HCT116 (cell line): Measurements from ENCODE around the gene PWWP2B. TPM values are rescaled to one million over a fixed set of nuclear protein-coding genes. Genes with fewer than 3 reads are reported as not detected.

ENCODE experiments used
- ATAC-seq: fragments of 200-7000 bp; cut with Tn5 transposase; 2 replicates; pipeline ENCODE4 v1.9.1; 2020; ENCODE audit warnings: mild to moderate bottlenecking, moderate library complexity
- BruUV-seq: library from RNA; stranded (reverse); fragments of 400-500 nt; replicated peaks from 2 replicates; lab custom pipeline; 2021; lab: Mats Ljungman, UMichigan
- CTCF ChIA-PET: fragments of 300-600 bp; sonication (Branson Sonifier 250); formaldehyde crosslinking; loops from one replicate; lab custom pipeline; 2021; ENCODE audit warnings: antibody characterized with exemption; lab: Charles Lee
- POLR2A ChIA-PET: fragments of 300-600, 350-600 bp; sonication (Branson Sonifier 250); formaldehyde crosslinking; loops from one replicate; lab custom pipeline; 2021; ENCODE audit warnings: antibody characterized with exemption; lab: Charles Lee
- RAD21 ChIA-PET, 2 experiments: fragments of 300-600 bp; sonication (Branson Sonifier 250); formaldehyde crosslinking; loops; one replicate each; lab custom pipeline; 2023; ENCODE audit warnings: low total read pairs in 2 of 2; ENCODE audit not compliant: uncharacterized antibody in 2 of 2, unreplicated experiment in 2 of 2, low non-redundant PET in 1 of 2; lab: Charles Lee
- DNase-seq: peaks from one replicate; pipeline ENCODE4 v3.0.0-alpha.2; 2010; ENCODE audit warnings: low read depth, low spot score
- H2AFZ ChIP-seq: fragments of 200-600 bp; shearing (Covaris generic), sonication (generic); 2 replicates; pipeline ENCODE4 v1.6.1; 2017; ENCODE audit warnings: low read depth, mixed run types, mixed read lengths, antibody characterized with exemption, low read length; ENCODE audit not compliant: poor library complexity, severe bottlenecking
- H3K27ac ChIP-seq: 2 replicates; pipeline ENCODE4 v1.5.1; 2012; ENCODE audit warnings: low read depth, low read length
- H3K27me3 ChIP-seq: fragments of 200-600 bp; sonication (generic); 2 replicates; pipeline ENCODE4 v1.6.1; 2016; ENCODE audit warnings: mixed run types, low read length, mixed read lengths; ENCODE audit not compliant: insufficient read depth
- H3K36me3 ChIP-seq, 2 experiments: fragments of 200-500 bp in 1 of 2; fragments of 200-600 bp in 1 of 2; sonication (Bioruptor generic) in 1 of 2; sonication (generic) in 1 of 2; 2 replicates each; pipeline versions ENCODE4 v1.5.1 to v1.6.1; 2014 to 2016; ENCODE audit warnings: low read length in 2 of 2, inconsistent platforms in 1 of 2, mixed read lengths in 1 of 2, mixed run types in 1 of 2; ENCODE audit not compliant: insufficient read depth in 2 of 2, control insufficient read depth in 1 of 2
- H3K4me1 ChIP-seq, 2 experiments: fragments of 200-600 bp in 1 of 2; sonication (generic) in 1 of 2; 2 replicates each; pipeline versions ENCODE4 v1.5.1 to v1.6.1; 2012 to 2017; ENCODE audit warnings: low read length in 2 of 2, inconsistent platforms in 1 of 2, mild to moderate bottlenecking in 1 of 2, mixed read lengths in 1 of 2, mixed run types in 1 of 2, moderate library complexity in 1 of 2; ENCODE audit not compliant: insufficient read depth in 2 of 2, control insufficient read depth in 1 of 2
- H3K4me2 ChIP-seq: fragments of 200-600 bp; sonication (generic); 2 replicates; pipeline ENCODE4 v1.6.1; 2017; ENCODE audit warnings: mixed run types, low read length, mixed read lengths
- H3K4me3 ChIP-seq, 2 experiments: fragments of 200-600 bp in 1 of 2; sonication (generic) in 1 of 2; replicated peaks in 1 of 2; 2 replicates each; pipeline ENCODE4 v1.5.1; 2011 to 2016; ENCODE audit warnings: low read length in 2 of 2, control low read depth in 1 of 2, low read depth in 1 of 2, mild to moderate bottlenecking in 1 of 2, mixed read lengths in 1 of 2, mixed run types in 1 of 2
- H3K79me2 ChIP-seq: fragments of 200-600 bp; sonication (generic); 2 replicates; pipeline ENCODE4 v1.6.1; 2017; ENCODE audit warnings: mild to moderate bottlenecking, mixed run types, low read length, moderate library complexity, mixed read lengths; ENCODE audit not compliant: insufficient read depth
- H3K9ac ChIP-seq: fragments of 200-600 bp; sonication (generic); 2 replicates; pipeline ENCODE4 v1.6.1; 2016; ENCODE audit warnings: low read length, mixed read lengths
- H3K9me2 ChIP-seq: fragments of 200-600 bp; sonication (generic), shearing (Covaris generic); 2 replicates; pipeline ENCODE4 v1.6.1; 2017; ENCODE audit warnings: mixed run types, mild to moderate bottlenecking, moderate library complexity; ENCODE audit not compliant: insufficient read depth
- H3K9me3 ChIP-seq, 2 experiments: fragments of 200-500 bp in 1 of 2; fragments of 200-600 bp in 1 of 2; sonication (Bioruptor generic) in 1 of 2; sonication (generic) in 1 of 2; 2 replicates each; pipeline ENCODE4 v1.6.1; 2014 to 2017; ENCODE audit warnings: low read length in 2 of 2, mixed read lengths in 2 of 2, inconsistent platforms in 1 of 2, low read depth in 1 of 2, mild to moderate bottlenecking in 1 of 2, mixed run types in 1 of 2, moderate library complexity in 1 of 2; ENCODE audit not compliant: control insufficient read depth in 1 of 2, insufficient read depth in 1 of 2
- H4K20me1 ChIP-seq: fragments of 200-600 bp; sonication (generic), shearing (Covaris generic); 2 replicates; pipeline ENCODE4 v1.6.1; 2017; ENCODE audit warnings: mixed run types, mild to moderate bottlenecking, moderate library complexity; ENCODE audit not compliant: insufficient read depth
- CTCF ChIP-seq, 3 experiments: fragments of 200-600 bp in 1 of 3; sonication (generic) in 1 of 3; IDR thresholded peaks in 2 of 3; conservative IDR thresholded peaks in 1 of 3; 2 replicates each; pipeline ENCODE4 v1.5.1; 2012 to 2017; ENCODE audit warnings: low read depth in 2 of 3, low read length in 2 of 3, antibody characterized with exemption in 1 of 3, borderline replicate concordance in 1 of 3, control low read depth in 1 of 3, mild to moderate bottlenecking in 1 of 3, mixed read lengths in 1 of 3, mixed run types in 1 of 3, moderate library complexity in 1 of 3; ENCODE audit not compliant: insufficient read depth in 1 of 3
- JUND ChIP-seq: IDR thresholded peaks from 2 replicates; pipeline ENCODE4 v1.6.1; 2012
- POLR2A ChIP-seq: IDR thresholded peaks from 2 replicates; pipeline ENCODE4 v1.7.0; 2011; ENCODE audit warnings: borderline replicate concordance; ENCODE audit not compliant: insufficient read depth, insufficient read length; ENCODE audit errors: extremely low read depth
- ZNF274 ChIP-seq: fragments of 200-500 bp; sonication (Bioruptor generic); IDR thresholded peaks from 2 replicates; pipeline ENCODE4 v1.6.1; 2014; ENCODE audit warnings: mild to moderate bottlenecking, low read depth, low read length, inconsistent platforms
- intact Hi-C: fragments of 100-400 bp; cut with micrococcal nuclease; formaldehyde crosslinking; loops from 2 replicates; pipeline ENCODE4 v1.10.0; 2022
- total RNA-seq: library from RNA; stranded (reverse); gene quantifications from one replicate; pipeline ENCODE4 v1.2.1, GENCODE V29; 2021; ENCODE audit not compliant: unreplicated experiment
- TF ChIP-seq, protein P1 (sequence below): IDR thresholded peaks from 2 replicates; pipeline ENCODE4 v1.6.1; 2012
- TF ChIP-seq, protein P2 (sequence below): IDR thresholded peaks from 2 replicates; pipeline ENCODE4 v1.6.1; 2011; ENCODE audit warnings: mild to moderate bottlenecking, low read length, moderate library complexity; ENCODE audit not compliant: insufficient replicate concordance; ENCODE audit errors: extremely low read depth

The PWWP2B gene
- total RNA-seq, 1 experiment from 2014 or later: 13.9 TPM

- Histone ChIP-seq H3K4me2 (no peak overlapping the region), H3K27ac (no peak overlapping the region), H2AFZ (no peak overlapping the region), H3K27me3 (no peaks in the 10 kb centered on the region), H3K9ac (no peak overlapping the region), H3K9me2 (no peaks in the 10 kb centered on the region), H3K9me3 (no peaks in the 10 kb centered on the region), H3K79me2 (no peaks in the 10 kb centered on the region), H3K36me3 (no peaks in the 10 kb centered on the region)
- POLR2A ChIA-PET: no interaction called here
- TF ChIP-seq, protein P1, sequence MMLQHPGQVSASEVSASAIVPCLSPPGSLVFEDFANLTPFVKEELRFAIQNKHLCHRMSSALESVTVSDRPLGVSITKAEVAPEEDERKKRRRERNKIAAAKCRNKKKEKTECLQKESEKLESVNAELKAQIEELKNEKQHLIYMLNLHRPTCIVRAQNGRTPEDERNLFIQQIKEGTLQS: no peak
- TF ChIP-seq, protein P2, sequence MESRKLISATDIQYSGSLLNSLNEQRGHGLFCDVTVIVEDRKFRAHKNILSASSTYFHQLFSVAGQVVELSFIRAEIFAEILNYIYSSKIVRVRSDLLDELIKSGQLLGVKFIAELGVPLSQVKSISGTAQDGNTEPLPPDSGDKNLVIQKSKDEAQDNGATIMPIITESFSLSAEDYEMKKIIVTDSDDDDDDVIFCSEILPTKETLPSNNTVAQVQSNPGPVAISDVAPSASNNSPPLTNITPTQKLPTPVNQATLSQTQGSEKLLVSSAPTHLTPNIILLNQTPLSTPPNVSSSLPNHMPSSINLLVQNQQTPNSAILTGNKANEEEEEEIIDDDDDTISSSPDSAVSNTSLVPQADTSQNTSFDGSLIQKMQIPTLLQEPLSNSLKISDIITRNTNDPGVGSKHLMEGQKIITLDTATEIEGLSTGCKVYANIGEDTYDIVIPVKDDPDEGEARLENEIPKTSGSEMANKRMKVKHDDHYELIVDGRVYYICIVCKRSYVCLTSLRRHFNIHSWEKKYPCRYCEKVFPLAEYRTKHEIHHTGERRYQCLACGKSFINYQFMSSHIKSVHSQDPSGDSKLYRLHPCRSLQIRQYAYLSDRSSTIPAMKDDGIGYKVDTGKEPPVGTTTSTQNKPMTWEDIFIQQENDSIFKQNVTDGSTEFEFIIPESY: no peak
- TF ChIP-seq, all 23 proteins: peak for 0
- Histone ChIP-seq H3K4me1 (no peaks in the 10 kb centered on the region), H3K4me3 (no peak overlapping the region), H4K20me1 (no peaks in the 10 kb centered on the region)
- RAD21 ChIA-PET: no interaction called here
- DNase-seq: no peak
- no peak for ATAC-seq
- BruUV-seq: no TSS peak
- CTCF ChIA-PET: no interaction called here
- intact Hi-C loops: no loop called here
These were observed 41.2 kb upstream of the PWWP2B start for GRCh38 chr10:132355754-132356153.

DNA sequence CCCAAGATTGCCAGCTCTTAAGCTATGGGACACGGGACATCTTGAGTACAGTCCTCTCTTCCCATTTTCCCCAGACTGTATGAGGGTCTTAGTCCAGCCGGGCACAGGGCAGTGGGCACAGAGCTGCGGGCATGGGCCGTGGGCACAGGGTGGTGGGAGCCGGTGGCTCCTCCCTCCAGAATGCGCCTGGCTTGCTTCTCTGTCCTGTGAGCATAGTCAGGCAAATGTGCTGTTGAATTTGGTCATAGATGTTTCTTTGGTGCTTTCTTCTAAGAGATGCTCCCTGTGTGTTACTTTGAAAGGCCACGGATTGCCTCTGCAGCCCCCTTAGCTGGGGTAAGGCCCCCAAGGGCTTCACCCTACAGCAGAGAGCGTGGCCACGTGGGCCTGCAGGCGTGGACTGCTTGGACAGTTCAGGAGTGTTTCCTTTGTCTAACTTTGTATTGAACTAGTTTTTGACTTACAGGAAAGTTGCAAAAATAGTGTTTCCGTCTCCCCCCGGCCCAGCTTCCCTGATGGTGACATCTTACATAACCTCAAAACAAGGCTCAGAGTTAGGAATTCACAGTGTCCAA lies 40.3 kb upstream of the PWWP2B start:
- TF ChIP-seq ZNF274: no peak
- no peak for TF ChIP-seq POLR2A
- no peak for TF ChIP-seq CTCF (IDR thresholded peaks at IDR 0.05 in 2 of 3, conservative IDR thresholded peaks at IDR 0.05 in 1 of 3; ENCODE audit: borderline replicate concordance in 1 of 3, insufficient read depth in 1 of 3, low read depth in 2 of 3, low read length in 2 of 3)
- TF ChIP-seq JUND: no peak
- Histone ChIP-seq H3K4me3 (no peak overlapping the region), H4K20me1 (no peaks in the 10 kb centered on the region), H3K27ac (no peak overlapping the region), H2AFZ (no peak overlapping the region), H3K9me3 (no peaks in the 10 kb centered on the region), H3K9me2 (no peaks in the 10 kb centered on the region), H3K27me3 (no peaks in the 10 kb centered on the region), H3K4me2 (no peak overlapping the region), H3K4me1 (no peaks in the 10 kb centered on the region), H3K36me3 (no peaks in the 10 kb centered on the region), H3K9ac (no peak overlapping the region), H3K79me2 (no peaks in the 10 kb centered on the region)
- no peak for DNase-seq
- ATAC-seq: no peak
- RAD21 ChIA-PET: no interaction called here
- intact Hi-C loops: no loop called here
- CTCF ChIA-PET: no interaction called here
- POLR2A ChIA-PET: no interaction called here
- BruUV-seq: no TSS peak
